HG02588 (cell line): ENCODE results near the gene ADAMTS16.

Source experiments
- ATAC-seq: cut with Tn5 transposase; IDR thresholded peaks from one replicate; pipeline ENCODE4 v1.9.1; 2021; ENCODE audit warnings: mild to moderate bottlenecking, moderate library complexity; ENCODE audit not compliant: unreplicated experiment

Gene ADAMTS16

DNA sequence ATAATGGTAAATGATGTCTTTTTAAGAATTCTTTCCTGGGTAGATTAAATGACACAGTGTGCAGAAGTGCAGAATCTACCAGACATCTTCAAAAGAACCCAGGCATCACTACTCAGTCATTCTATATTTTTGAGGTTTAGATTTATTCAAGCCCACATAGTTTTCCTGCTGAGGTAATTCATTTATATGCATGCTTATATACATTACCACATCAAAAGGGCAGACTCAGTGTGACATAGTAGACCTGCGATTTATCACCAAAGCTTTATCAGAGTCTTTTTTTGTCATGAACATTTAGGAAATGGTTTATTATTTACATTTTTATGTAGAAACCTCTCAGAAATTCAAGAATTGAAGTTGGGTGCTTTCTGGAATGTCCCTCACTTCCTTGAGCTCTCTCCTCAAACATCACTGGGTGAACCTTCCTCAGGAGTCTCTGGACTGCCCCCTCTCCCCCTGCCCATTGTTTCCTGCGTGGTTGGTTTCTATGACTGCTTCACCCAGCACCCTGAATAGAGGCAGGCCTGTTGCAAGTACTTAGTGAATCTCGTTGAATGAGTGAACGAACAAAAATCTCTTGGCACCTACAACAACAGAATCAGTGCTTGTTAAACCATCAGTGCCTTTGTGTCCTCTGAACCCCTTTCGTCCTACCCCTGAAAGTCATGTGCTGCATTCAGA, 42.5 kb downstream of the ADAMTS16 start:
- ATAC-seq, result no peak

DNA sequence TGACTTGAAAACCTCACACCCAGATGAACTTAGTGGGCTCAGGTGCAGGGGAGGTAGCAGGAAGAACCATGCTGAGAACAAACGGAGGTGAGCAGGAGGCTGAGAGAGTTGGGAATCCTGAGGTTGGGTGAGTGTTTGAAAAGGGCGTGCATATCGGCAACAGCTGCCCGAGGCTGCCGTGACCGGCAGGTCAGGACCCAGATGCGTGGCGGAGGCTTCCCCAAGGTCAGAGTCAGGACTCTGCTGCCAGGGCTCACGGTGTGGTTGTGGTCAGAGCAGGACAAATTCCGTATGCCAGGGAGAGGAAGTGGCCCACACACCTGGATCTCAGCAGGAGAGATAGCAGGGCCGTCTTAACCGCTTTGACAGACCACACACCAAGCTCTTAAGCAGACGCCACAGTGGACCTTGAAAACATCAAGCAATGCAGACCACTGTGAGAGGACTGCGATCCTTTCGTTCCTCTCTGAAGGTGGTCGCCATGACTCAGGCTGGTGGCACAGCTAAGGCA, 43.1 kb downstream of the ADAMTS16 start:
- no peak for ATAC-seq

DNA sequence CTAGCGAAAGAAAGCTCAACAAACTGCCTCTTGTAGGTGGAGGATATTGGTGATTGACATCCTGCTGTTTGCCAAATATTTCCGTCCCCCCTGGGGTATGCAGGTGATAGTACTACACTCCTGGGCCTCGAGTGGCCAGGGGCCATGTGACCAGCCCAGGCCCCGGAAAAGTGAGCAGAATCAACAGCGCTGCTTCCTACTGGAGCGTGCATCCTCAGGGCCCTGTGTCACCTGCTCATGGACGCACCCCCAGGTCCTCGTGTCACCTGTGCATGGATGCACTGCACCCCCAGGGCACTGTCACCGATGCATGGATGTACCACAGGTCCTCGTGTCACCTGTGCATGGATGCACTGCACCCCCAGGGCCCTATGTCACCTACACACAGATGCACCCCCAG, 43.8 kb downstream of the ADAMTS16 start:
- ATAC-seq, result no peak

DNA sequence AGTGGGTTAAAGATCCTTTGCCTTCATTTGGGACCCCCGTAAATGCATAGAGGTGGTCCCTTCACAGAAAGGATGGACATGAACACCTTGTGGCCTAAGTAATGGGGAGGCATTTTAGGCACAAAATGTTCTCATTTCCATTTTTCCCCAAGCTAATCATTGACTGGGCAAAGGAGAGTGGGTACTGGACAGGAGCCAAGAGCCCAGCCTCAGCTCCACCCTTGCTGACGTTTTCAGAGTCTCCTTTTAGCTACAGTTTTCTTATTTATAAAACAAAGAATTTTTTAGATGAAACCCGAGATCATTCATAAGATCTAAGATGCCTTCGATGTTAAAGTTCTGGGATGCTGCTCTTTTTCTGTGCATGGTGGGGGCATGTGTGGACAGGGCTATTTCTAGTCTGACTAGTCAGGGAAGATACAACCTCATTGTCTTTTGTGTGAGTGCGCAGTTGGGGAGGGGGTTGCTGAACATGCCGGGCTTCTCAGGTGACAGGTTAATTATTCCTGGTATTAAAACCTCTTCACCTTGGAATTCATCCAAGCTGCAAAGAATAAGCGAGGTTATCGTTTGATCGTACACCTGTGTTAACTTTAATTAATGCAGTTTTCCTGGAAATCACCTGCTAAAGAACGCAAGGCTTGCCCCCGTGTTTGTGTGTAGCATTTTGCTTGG, 48.4 kb downstream of the ADAMTS16 start:
- no peak for ATAC-seq

DNA sequence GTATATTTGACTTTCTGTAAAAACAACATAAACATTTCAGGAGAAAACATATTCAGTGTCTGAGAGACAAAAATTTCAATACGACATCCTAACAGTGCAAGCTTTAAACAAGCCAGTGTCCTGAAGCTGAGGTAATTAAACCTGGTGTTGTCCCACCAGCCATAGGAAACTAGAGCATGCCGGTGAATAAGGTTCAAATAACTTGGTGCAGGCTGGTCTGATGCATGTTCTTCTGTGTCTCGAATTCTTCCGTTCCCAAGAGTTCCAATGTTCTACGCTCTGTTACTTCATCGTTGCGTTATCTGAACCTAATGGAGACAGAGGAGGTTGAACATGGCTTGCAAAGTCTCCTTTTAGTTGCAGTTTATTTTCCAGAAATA, 48.9 kb downstream of the ADAMTS16 start:
- ATAC-seq, result no peak

DNA sequence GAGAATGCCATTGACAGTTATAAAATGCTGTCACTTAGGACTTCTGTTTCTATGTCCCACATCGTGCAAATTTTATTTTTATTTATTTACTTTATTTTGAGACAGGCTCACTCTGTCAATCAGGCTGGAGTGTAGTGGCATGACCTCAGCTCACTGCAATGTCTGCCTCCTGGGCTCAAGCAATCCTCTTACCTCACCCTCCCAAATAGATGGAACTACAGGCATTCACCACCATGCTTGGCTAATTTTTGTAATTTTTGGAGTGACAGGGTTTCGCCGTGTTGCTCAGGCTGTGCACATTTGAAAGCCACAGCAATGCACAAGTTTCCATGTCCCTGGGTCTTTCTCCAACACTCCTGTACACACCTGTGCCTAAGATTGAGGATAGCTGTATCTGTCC, 51.8 kb downstream of the ADAMTS16 start:
- no peak for ATAC-seq

DNA sequence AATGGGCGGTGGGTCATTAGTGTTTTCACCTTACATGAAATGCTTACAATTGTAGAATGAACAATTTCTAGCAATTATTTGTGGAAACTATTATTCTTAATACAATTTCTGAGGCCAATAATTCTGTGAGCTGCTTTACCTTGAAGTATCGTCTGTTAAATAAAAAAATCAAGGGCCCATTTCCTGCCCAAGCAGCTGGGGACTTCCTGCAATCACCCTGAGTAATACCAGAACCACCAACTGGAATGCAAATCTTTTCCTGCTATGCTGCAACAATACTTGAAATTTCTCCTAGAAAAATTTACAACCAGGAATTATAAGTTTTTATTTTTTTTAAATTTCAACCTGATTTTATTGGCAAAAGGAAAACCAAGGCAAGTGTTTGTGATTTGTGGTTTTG, 52.6 kb downstream of the ADAMTS16 start:
- ATAC-seq, result no peak

DNA sequence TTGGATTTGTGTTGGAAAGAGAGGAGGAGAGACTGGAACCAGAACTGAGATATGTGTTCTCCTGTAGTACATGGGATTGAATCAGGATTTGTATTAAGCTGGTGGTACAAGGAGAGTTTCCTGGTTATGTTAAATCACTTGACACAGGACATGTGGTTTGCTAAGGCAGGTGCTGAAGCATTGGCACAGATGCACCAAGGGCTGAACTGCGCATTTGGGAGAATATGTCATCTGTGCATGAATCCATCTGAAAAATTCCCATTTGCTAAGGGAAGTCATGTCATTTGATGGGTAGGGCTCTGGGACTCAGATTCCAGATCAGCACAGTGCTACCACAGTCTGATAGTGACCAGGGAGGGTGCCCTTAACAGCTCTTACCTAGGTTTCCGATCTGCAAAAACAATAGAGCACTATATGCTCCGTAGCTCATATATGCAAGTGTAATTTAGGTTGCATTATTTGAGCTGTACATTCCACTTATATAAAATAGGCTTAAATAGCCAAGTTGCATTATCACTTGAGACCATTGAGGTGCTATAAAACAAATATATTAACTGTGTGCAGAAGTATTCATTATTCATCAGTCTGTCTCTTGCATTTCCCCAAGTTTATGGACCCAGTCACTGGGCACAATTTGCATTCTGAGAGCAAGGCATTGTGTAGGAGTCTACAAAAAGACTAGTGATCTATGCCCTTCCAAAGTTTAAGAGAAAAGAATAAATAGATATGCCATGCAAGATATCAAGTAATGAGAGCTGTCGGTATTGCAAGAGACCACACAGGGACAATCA, 55.2 kb downstream of the ADAMTS16 start:
- no peak for ATAC-seq

DNA sequence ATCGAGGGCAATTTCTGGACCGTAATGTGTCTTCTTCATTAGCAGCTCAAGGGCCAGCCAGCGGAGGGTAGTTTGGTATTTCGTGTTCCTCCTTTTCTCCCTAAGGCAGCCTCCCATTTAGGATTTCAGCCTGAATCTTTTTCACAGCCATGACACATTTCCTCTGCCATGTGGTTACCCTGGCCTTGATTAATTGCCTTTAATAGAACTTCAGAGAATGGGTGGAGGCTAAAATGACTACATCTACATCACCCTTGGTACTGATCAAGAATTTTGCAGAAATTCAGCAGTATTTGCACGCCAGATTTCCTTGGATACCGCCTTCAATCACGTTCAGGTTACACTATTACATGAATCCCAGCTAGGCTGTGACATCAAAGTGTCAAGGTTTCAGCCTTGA, 58.0 kb downstream of the ADAMTS16 start:
- ATAC-seq, result no peak

DNA sequence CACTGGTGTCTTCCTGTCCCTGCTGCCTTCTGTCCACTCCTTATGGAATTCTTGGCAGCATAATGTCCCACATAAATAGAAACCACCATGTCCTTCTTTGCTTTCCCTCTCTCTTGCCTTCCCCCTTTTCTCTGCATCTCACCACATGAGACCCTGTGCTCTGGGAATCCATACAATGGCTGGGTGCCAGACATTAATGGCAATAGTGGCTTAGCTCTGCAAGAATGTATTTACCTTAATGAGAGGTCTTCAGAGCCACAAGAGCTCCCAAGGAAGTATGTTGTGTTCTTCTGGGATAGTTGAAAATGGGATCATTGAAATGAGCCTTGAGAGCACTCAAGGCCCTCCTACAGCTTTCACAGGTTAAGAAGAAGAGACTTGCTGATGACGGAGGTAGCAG, 58.7 kb downstream of the ADAMTS16 start:
- no peak for ATAC-seq

DNA sequence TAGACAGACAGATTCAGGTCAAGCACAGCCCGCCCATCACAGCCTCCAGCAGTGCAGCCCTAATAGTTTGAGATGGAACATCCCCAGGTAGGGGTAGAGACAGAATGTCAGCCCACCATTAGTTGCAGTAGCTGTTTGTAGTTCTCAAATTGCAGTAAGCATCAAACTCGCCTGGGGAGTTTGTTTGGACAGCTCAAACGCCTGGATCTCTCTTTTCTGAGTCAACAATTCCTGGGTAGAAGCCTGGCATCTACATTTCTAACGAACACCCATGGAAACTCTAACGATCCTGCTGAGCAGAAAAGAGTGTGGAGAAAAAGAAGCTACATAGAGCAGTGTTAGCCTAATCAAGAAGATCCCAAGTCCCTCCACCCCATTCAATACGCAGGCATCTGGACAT, 59.4 kb downstream of the ADAMTS16 start:
- ATAC-seq, result no peak

DNA sequence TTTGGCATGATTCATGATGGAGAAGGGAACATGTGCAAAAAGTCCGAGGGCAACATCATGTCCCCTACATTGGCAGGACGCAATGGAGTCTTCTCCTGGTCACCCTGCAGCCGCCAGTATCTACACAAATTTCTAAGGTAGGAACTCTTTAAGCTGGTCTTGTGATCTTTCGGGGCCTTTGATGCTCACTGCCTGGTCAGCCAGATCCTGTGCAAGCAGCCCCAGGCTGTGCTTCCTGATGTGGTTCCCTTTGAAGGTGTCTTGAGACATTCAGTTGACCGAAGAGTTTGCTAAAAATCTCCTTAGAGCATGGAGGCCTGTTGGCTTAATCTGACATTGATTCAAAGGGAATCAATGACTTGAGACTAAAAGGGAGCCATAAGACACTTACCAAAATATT, 60.0 kb downstream of the ADAMTS16 start:
- ATAC-seq, result no peak

DNA sequence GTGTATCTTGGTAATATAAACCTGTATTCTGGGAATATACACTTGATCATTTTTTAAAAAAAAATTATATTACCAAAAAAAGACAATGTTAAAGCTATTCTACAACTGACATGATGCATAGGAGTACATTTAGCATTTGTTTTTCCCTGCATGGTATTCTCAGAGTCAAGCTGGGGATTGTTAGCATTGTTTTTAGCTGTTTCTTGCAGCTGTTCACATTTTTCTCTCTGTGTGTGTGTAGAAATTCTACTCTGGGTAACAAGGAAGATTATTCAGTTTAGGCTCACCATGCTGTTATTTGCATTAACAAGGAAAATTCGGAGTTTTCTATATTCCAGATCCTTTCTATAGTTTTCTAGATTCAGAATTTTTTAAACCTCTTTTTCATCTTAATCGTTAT, 62.2 kb downstream of the ADAMTS16 start:
- no peak for ATAC-seq

DNA sequence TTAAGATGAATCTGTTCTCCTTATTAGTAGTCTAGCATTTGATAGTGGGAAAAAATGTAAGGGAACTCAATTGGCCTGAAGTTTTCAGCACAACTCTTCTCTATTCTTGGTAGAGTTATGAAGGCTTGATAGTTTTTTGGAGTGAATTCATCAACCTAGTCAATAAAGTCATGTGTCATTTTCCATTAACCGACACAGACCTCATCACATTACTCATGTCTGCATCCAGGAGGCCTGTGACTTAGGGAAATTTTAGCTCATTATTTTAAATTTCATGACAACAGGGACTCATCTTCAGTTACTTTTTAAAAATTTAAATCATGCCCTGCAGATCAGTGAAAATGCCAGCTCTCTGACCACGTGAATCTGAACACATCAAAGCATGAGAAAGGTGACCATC, 63.3 kb downstream of the ADAMTS16 start:
- ATAC-seq, result no peak

DNA sequence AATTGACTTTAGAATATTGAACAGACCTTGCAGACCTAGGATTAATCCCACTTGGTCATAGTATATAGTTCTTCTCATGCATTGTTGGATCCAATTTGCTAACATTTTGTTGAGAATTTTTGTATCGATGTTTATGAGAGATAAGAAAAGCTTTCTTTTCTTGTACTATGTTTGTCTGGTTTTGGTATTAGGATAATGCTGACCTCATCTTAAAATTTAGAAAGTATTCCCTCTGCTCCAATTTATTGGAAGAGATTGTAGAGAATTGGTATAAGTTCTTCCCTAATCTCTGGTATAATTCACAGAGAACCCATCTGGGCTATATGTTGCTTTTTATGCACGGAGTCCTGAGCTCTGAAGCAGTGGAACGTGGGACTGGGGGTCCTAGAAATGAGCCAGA, 67.7 kb downstream of the ADAMTS16 start:
- no peak for ATAC-seq

DNA sequence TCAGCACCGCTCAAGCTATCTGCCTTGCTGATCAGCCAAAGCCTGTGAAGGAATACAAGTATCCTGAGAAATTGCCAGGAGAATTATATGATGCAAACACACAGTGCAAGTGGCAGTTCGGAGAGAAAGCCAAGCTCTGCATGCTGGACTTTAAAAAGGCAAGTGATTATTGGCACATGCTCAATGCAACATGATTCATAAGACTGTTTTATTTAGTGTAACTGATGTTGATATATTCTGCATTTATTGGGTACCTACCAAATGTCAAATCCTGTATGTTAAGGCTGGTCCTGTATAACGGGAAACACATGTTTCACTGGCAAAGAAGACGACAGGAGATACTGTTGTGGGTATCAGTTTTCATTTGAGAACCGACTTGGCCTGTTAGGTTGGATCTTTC, 69.0 kb downstream of the ADAMTS16 start:
- no peak for ATAC-seq

DNA sequence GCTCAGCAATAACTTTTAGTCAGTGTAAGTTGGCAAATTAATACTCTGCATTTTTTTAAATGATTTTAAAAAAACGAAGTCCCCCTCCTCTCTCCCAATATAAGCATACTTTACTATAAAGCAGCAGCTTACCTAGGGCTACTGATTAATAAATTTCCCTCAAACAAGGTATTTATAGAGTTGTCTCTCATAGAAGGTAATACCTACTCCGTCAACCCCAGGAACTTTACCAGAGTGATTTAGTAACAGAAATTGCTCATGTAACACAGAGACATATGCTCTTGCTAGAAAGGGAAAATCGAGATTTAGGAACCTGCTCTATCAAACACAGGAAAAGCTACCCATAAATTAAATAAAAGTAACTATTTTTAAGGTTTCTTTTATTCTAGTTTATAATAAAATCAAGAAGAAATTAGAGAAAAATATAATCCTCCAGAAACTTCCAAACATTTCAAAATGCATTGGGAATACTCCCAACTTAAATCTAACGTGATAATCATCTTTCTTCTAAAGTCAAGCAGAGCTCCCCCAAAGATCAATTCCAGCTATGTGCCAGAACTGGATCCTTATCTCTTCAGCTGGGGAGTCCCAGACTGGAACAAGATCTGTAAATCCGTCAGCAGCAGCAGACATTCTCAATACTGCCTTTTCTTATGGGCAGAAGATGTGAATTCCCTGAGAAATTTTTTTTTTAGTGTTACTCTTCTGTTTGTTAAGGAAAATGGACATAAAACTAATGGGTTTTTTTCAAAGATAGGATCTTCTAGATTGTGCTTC, 69.6 kb downstream of the ADAMTS16 start:
- ATAC-seq, result no peak

DNA sequence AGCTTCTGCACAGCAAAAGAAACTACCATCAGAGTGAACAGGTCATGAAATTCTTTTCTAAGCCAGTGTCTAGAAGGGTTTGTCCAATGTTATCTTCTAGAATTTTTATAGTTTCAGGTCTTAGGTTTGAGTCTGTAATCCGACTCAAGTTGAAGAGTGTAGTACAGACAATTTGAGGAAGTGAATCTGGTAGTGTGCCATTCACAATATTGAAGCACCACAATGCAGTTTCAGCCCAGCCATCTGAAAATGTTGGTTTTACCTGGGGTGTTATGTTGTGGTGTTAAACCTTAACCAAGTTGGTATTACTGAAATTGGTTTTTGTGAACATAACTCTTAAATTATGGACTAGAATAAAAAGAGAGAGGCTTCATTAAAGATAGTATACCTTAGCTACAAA, 77.2 kb downstream of the ADAMTS16 start:
- peak; percentile 77 for ATAC-seq

DNA sequence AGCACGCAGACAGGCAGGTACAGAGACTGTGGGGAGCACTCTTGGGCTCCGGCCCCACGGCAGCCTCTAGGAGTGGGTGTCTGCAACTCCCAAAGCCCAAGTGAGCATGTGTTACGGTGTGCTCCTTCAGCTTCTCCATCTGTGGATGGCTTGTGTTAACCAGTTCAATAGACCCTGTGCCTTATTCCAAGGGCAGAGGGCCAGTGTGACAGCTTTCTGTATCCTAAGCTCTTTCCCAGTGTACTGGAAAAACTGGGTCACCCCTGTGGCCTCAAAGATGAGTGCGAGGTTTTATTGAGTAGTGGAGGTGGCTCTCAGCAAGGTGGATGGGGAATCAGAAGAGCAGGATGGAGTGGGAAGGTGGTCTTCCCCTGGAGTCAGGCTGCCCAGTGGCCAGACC, 78.3 kb downstream of the ADAMTS16 start:
- no peak for ATAC-seq

DNA sequence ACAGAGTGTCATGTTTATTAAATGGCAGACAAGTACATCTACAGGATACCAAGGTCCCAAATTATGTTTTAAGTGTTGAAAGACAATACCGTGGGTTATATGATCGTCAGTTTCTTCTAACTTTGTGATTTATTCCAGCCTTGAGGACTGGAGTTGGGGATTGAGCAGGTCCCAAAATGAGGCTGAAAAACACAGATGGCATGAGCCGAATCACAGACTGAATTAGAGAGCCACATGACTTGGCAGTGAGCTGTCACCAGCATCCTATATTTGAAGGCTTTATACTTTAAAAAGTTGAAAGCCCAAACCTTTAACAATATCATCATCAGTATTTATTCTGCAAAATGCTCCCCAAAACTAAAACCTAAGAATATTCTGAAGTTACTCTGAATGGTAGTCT, 79.4 kb downstream of the ADAMTS16 start:
- ATAC-seq, result no peak
